Cortex of kidney (tissue), 1 donor: ENCODE measurements around the gene MEGF6.

Source experiments
- DNase-seq: peaks from one replicate; lab custom pipeline; 2025; lab: John Stamatoyannopoulos, UW

The MEGF6 gene

GRCh38 chr1:3504151-3504821 is 107.0 kb downstream of the MEGF6 start:
- no peak for DNase-seq

- DNase-seq = no peak
These were observed 107.8 kb downstream of the MEGF6 start for GRCh38 chr1:3503525-3503886.

DNA sequence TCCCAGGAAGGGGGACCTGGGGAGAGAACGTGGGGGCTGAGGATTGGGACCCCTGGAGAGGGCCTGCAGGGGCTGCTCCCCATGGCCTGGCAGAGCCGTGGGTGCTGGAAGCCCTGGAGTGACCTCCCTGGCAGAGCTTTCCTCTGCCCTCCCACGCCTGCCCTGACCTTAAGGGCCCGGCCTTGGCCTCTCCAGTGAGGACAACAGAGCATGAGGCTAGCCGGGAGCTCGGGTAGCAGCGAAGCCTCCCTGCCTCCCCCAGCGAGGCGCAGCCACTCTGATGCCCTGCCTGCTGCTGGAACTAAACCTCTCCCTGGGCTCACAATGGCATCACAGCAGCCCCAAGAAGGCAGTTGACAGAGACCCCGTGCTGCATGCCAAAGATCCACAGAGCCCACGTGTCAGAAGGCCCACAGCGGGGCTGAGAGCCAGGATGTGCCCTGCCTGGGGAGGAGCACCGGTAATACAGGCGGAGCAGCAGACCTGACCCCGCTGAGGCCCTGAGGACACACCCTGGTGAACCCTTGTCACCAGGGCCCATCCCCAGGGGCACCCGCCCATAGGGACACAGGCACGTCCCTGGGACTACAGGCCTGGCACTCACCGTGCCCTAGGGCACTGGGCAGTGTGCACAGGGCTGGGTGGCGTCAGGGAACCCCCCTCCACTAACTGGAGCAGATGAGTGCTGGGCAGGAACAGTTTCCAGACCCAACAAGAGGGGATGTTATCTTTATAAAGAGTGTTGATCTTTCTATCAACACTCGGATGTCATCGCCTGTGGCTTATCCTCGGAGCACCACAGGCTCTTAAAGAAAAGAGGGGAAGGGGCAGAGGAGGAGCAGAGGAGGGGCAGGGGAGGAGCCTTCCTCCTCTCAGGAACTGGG is 108.4 kb downstream of the MEGF6 start:
- no peak for DNase-seq

DNA sequence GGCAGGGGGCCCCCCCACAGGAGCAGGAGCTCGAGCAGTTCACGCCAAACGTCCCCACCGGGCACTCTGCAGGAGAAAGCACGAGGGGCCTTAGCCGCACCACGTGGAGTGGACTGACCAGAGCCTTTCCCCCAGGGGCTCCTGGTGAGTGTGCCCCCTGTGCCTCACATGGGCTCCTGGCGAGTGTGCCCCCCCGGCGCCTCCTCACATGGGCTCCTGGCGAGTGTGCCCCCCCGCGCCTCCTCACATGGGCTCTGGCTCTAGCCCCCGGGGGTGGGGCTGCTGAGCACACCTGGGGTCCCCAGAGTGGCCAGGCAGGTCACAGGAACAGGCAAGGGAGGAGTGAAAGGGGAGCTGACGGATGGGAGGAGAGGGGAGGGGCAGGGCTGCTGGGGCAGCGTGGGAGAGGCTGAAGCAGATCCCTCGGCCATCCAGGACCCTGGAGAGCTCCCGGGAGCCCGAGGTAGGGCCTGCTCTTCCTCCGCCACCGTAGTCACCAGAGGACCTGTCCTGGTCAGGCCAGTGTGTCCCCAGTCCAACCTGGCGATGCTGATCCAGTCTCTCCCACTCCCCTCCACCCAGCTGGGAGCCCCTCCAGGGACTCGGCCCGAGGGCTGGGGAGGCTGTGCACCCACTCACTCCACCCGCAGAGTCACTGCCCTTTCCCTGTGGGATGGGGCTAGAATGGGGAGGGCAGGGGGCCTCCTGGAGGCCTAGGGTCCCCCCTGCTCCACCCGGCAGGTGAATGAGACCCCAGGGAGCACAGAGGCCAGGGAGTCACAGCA is 109.3 kb downstream of the MEGF6 start:
- DNase-seq = no peak

GRCh38 chr1:3501437-3501836 is 109.9 kb downstream of the MEGF6 start:
- no peak for DNase-seq

GRCh38 chr1:3500265-3500835 is 111.0 kb downstream of the MEGF6 start:
- DNase-seq = no peak

- DNase-seq = no peak
These were observed 111.7 kb downstream of the MEGF6 start for GRCh38 chr1:3499611-3500010.

DNA sequence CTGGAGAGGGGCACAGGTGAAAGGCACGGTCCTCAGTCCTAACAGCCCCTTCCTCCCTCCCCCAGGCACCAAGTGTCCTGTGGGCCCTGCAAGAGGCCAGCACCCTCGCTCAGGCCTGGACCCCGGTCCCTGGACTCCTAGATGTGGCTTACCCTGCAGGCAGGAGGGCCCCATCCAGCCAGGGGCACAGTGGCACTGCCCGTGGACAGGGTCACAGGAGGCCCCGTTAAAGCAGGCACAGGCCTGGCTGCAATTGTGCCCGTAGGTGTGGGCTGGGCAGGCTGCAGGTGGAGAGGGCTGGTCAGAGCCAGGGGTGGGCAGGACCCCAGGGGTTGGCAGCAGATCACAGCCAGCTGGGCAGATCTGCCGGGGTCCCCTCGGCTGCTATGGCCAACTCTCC is 112.3 kb downstream of the MEGF6 start:
- DNase-seq = no peak

DNA sequence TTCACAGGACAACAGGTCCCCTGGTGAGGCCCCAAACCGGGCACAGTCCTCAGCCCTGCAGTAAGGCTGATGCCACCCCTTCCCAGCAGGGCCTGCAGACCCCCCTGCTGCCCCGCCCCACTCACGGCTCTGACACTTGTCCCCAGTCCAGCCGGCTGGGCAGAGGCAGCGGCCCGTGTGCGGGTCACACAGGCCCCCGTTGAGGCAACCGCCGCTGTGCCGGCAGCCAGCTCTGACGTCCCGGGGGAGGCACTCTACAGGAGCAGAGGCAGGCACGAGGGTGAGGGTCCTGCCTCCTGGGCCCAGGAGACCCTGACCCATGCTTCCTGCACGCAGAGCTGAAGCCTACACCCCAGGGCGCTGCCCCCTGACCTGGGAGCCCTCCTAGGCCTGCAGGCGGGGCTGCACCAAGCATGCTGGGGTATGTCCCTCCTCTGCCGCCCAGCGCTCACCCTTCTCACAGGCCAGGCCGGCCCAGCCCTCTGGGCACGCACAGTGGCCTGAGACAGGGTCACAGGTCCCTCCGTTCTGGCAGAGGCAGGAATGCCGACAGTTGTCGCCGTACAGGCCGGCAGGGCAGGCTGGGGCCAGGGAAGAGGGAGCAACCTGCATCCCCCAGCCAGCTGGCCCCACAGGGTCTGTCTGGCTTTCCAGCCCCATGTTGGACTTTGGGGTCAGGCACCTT is 112.9 kb downstream of the MEGF6 start:
- no peak for DNase-seq

DNA sequence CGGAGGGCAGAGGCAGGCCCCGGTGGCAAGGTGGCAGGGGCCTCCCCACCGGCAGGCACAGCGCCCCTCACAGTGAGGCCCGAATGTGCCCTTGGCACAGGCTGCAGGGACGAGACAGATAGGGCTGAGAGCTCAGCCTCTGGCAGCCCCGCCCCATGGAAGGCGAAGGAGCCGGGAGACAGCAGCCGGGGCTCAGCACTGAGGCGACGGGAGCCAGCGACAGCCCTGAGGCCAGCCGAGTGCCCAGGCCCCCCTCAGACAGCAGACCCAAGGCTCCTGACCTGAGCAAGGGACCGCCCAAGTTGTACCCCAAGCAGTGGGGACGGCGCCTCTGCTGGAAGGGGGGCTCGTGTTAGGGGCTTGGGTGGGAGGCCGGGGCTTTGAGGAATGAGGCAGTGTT is 113.8 kb downstream of the MEGF6 start:
- DNase-seq = no peak

- no peak for DNase-seq
These were observed 114.4 kb downstream of the MEGF6 start for GRCh38 chr1:3496916-3497315.

DNA sequence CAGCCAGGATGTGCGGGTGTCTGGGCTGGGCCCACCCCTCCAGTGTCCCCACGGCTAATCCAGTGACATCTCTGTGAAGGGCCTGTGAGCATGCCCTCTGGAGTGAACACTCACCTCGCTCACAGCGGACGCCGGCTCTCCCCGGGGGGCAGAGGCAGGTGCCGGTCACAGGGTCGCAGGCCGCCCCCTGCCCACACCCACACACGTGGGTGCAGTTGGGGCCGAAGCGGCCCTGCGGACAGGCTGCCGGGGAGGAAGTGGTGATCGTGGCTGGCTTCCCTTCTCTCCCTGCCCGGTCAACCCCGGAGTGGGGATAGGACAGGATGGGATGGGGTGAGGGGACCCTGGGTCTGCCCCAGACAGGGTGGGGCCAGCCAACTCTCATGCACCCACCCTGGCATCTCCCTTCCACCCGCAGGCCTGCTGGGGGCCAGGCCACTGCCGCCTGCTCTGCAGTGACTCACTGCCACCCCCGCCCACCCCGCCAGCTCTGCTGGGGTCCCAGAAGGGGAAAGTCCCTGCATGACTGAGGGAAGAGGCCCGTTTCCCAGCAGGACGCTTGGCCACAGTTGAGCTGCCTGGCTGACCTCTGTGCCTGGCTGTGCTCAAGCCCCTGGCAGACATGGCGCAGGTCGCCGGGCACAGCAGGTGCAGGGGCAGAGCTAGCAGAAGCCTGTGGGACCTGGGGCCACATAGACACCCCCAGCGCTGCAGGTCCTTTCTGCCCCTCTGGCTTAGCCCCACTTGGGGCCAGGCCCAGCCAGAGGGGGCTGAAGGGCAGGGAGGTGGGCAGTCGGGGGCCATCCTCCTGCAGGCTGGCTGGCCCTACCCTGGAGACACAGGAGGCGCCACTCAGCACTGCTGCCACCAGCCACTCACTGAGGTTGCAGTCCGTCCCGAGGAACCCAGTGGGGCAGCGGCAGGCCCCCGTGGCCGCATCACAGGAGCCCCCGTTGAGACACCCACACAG is 115.2 kb downstream of the MEGF6 start:
- DNase-seq = no peak

DNA sequence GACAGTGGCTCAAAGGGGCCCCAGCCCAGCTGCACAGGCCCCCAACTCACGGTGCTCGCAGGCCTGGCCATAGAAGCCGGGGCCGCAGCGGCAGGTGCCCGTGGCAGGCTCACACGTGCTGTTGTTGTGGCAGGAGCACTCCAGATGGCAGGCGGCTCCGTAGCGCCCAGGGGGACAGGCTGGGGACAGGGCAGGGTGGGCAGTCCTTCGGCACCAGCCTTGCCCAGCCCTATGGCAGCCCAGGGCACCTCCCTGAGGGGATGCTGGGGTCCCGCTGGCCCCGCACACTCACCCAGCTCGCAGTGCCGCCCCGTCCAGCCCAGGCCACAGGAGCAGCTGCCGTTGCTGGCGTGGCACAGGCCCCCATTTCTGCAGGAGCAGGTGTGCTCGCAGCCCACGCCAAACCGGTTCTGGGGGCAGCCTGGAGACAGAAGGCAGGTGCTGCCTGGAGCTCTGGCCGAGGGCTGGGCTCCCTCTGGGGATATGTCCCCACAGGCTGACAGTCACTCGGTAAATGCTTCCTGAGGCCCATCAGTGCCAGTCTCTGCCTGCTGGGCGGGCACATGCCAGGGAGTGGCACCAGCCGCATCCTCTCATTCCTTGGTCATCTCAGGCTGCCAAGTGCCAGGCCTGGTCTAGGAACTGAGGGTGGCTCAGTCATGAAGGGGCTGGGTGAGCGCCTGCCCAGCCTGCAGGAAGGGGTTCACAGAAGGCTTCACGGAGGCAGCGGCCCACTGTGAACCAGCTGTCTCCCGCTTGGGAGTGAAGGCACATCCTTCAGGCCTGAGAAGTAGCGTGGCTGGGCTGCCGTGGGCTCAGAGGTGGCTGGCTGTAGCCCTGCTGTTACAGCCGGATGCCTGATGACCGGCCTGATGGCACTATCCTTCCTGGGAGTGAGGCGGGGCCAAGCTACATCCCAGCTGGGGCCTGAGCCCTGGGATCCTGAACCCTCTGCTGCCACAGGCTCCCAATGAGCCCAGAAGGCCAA is 116.7 kb downstream of the MEGF6 start:
- no peak for DNase-seq

- no peak for DNase-seq
These were observed 118.6 kb downstream of the MEGF6 start for GRCh38 chr1:3492545-3493246.

DNA sequence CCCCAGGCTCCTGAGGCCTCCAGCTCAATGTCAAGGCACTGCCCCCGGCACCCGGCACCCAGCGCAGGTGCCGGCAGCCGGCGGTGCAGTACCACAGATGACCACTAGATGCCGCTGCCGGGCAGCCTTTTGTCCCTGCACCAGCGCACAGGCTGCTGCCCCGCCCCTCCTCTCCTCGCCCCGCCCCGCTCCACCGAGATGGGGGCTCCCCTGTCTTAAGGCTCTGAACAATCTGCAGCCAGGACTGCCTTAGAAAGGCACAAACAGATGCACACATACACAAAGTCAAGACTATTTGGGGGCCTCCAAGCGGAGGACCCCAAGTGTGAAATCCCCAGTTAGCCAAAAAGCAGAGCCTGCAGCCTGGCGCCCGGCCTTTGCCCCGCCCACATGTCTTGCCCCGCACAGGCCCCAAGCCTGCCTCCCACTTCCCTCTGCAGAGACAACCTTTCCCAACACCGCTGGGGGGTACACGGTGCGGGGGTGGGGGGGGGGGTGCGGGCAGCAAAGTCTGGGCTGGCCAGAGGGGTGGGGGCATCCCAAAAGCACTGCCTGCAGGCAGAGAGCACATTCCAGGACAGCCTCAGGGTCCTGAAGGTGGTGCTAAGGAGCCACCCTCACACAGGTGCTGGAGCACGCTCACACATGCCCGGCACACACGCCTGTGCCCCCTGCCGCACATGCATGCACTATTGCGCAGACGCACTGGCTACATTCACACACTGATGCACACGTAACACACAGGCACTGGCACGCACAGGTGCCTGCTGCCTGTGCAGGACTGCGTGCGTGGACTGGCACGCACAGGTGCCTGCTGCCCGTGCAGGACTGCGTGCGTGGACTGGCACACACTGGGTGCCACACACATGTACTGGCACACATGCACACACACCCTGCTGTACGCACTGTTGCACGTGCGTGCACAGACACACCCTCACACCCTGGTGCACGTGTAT is 119.7 kb downstream of the MEGF6 start:
- DNase-seq = no peak

- DNase-seq = no peak
These were observed 121.1 kb downstream of the MEGF6 start for GRCh38 chr1:3490046-3490745.

DNA sequence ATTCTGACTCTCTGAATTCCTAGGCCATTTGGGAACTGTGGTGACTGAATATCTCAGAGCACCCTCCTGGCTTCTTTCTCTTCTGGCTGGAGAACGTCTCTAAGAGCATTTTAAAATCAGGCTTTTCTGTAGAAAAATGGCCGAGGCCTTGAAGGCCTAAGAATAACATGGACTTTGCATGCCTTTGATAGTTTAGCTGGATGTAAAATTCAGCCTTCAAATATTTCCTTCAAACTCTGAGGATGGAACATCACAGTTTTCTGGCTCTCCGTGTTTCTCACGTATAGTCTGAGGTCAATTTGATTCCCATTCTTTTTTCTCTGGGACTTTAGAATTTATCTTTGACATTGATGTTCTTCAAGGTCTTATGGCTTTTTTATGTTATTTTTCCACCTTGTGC is 122.9 kb downstream of the MEGF6 start:
- DNase-seq = no peak
